Neural progenitor cell (in vitro differentiated cells): Measurements from ENCODE around the gene SLCO2B1. TPM values are rescaled to one million over a fixed set of nuclear protein-coding genes. Genes with fewer than 3 reads are reported as not detected.
A peak's percentile ranks its signal among the peaks of the same experiment; 100 is the strongest.

Experiments used
- DNase-seq: peaks from one replicate; pipeline ENCODE4 v3.0.0-alpha.2; 2016; ENCODE audit warnings: low spot score
- H2AFZ ChIP-seq: fragments of 200-600 bp; sonication (generic); replicated peaks from 2 replicates; pipeline ENCODE4 v1.6.1; 2016; ENCODE audit warnings: antibody characterized with exemption
- H3F3A ChIP-seq: fragments of 200-600 bp; sonication (generic); 2 replicates; pipeline ENCODE4 v1.6.1; 2016; ENCODE audit warnings: antibody characterized with exemption, low read depth
- H3K27ac ChIP-seq: fragments of 200-600 bp; sonication (generic); 2 replicates; pipeline ENCODE4 v1.5.1; 2016; ENCODE audit warnings: mild to moderate bottlenecking
- H3K27me3 ChIP-seq: fragments of 200-600 bp; sonication (generic); 2 replicates; pipeline ENCODE4 v1.6.1; 2016; ENCODE audit warnings: mild to moderate bottlenecking, moderate library complexity
- H3K36me3 ChIP-seq: fragments of 200-600 bp; sonication (generic); 2 replicates; pipeline ENCODE4 v1.5.1; 2016
- H3K4me1 ChIP-seq: fragments of 200-600 bp; sonication (generic); 2 replicates; pipeline ENCODE4 v1.6.1; 2016; ENCODE audit warnings: mixed run types
- H3K4me2 ChIP-seq: fragments of 200-600 bp; sonication (generic); 2 replicates; pipeline ENCODE4 v1.6.1; 2016
- H3K4me3 ChIP-seq: fragments of 200-600 bp; sonication (generic); 2 replicates; pipeline ENCODE4 v1.5.1; 2016
- H3K79me2 ChIP-seq: fragments of 200-600 bp; sonication (generic); 2 replicates; pipeline ENCODE4 v1.6.1; 2016; ENCODE audit warnings: low read depth
- H3K9ac ChIP-seq: fragments of 200-600 bp; sonication (generic); 2 replicates; pipeline ENCODE4 v1.6.1; 2016
- H3K9me3 ChIP-seq: fragments of 200-600 bp; sonication (generic); 2 replicates; pipeline ENCODE4 v1.5.1; 2016; ENCODE audit warnings: low read depth
- H4K20me1 ChIP-seq: fragments of 200-600 bp; sonication (generic); 2 replicates; pipeline ENCODE4 v1.6.1; 2016; ENCODE audit warnings: low read depth
- H3K27ac Mint-ChIP-seq: 3 replicates; pipeline ENCODE4 v1.8.0; 2021; ENCODE audit warnings: mixed read lengths
- H3K27me3 Mint-ChIP-seq: 2 replicates; pipeline ENCODE4 v1.8.0; 2022; ENCODE audit warnings: low read depth, mild to moderate bottlenecking, inconsistent platforms, moderate library complexity, mixed read lengths; ENCODE audit not compliant: insufficient read depth
- H3K36me3 Mint-ChIP-seq: 3 replicates; pipeline ENCODE4 v1.8.0; 2021; ENCODE audit warnings: mixed read lengths
- H3K4me1 Mint-ChIP-seq: 3 replicates; pipeline ENCODE4 v1.8.0; 2021; ENCODE audit warnings: mixed read lengths
- H3K4me3 Mint-ChIP-seq: 3 replicates; pipeline ENCODE4 v1.8.0; 2021; ENCODE audit warnings: mild to moderate bottlenecking, moderate library complexity, mixed read lengths
- H3K9me3 Mint-ChIP-seq: 3 replicates; pipeline ENCODE4 v1.8.0; 2020; ENCODE audit warnings: mixed read lengths
- CTCF ChIP-seq: fragments of 200-600 bp; sonication (generic); IDR thresholded peaks from 2 replicates; pipeline ENCODE4 v1.5.1; 2017; ENCODE audit warnings: antibody characterized with exemption, mild to moderate bottlenecking
- EZH2 ChIP-seq: fragments of 200-600 bp; sonication (generic); IDR thresholded peaks from 2 replicates; pipeline ENCODE4 v1.6.1; 2017; ENCODE audit warnings: antibody characterized with exemption, mild to moderate bottlenecking, moderate library complexity
- EZH2phosphoT487 ChIP-seq: fragments of 200-600 bp; sonication (generic); IDR thresholded peaks from 2 replicates; pipeline ENCODE4 v1.6.1; 2017; ENCODE audit warnings: antibody characterized with exemption
- total RNA-seq: library from RNA; depleted of rRNA; stranded (reverse); fragments of >200 nt; gene quantifications from 2 replicates; pipeline ENCODE4 v1.2.3, GENCODE V29; 2015; ENCODE audit warnings: low replicate concordance

Gene SLCO2B1
- total RNA-seq, 1 donor from 2014 or later: 0.07 TPM

- Histone ChIP-seq H3F3A (no peaks in the 10 kb centered on the region), H3K9ac (no peak overlapping the region), H3K36me3 (no peaks in the 10 kb centered on the region), H2AFZ (no peak overlapping the region), H3K79me2 (no peaks in the 10 kb centered on the region), H3K27me3 (no peaks in the 10 kb centered on the region), H4K20me1 (no peaks in the 10 kb centered on the region), H3K4me3 (no peak overlapping the region), H3K4me1 (peaks cover 12% of the 10 kb centered on the region), H3K9me3 (no peaks in the 10 kb centered on the region), H3K4me2 (no peak overlapping the region), H3K27ac (no peak overlapping the region)
- peaks cover 21% of the 10 kb centered on the region for H3K4me1 Mint-ChIP-seq
- H3K36me3 Mint-ChIP-seq: no peaks in the 10 kb centered on the region
- H3K27ac Mint-ChIP-seq: peak overlapping the region; percentile 76
- no peak for DNase-seq
- peaks cover 12% of the 10 kb centered on the region for H3K27me3 Mint-ChIP-seq
- TF ChIP-seq EZH2 (no peak), CTCF (no peak), EZH2phosphoT487 (no peak)
- H3K4me3 Mint-ChIP-seq: no peak overlapping the region
- H3K9me3 Mint-ChIP-seq: no peaks in the 10 kb centered on the region
Observed at GRCh38 chr11:75190652-75191329, 39.9 kb downstream of the SLCO2B1 start.

- Histone ChIP-seq H3K4me2 (no peak overlapping the region), H3K4me1 (peaks cover 12% of the 10 kb centered on the region), H2AFZ (no peak overlapping the region), H3F3A (no peaks in the 10 kb centered on the region), H3K27ac (no peak overlapping the region), H3K9me3 (no peaks in the 10 kb centered on the region), H3K4me3 (no peak overlapping the region), H3K27me3 (no peaks in the 10 kb centered on the region), H3K79me2 (no peaks in the 10 kb centered on the region), H3K9ac (no peak overlapping the region), H4K20me1 (no peaks in the 10 kb centered on the region), H3K36me3 (no peaks in the 10 kb centered on the region)
- Mint-ChIP-seq H3K36me3 (no peaks in the 10 kb centered on the region), H3K4me1 (peaks cover 21% of the 10 kb centered on the region), H3K9me3 (no peaks in the 10 kb centered on the region), H3K27me3 (peaks cover 16% of the 10 kb centered on the region), H3K4me3 (no peak overlapping the region), H3K27ac (peak overlapping the region; percentile 33)
- no peak for TF ChIP-seq EZH2
- TF ChIP-seq CTCF: no peak
- no peak for TF ChIP-seq EZH2phosphoT487
- DNase-seq: peak; percentile 51
Observed at GRCh38 chr11:75191330-75191717, 40.4 kb downstream of the SLCO2B1 start.

GRCh38 chr11:75193271-75193670, 42.4 kb downstream of the SLCO2B1 start:
- no peaks in the 10 kb centered on the region for H3K9me3 ChIP-seq
- no peaks in the 10 kb centered on the region for H3K9me3 Mint-ChIP-seq

More at GRCh38 chr11:75193271-75193670, 42.4 kb downstream of the SLCO2B1 start:
- Histone ChIP-seq H3K27me3 (no peaks in the 10 kb centered on the region), H3K27ac (no peak overlapping the region), H3K9ac (no peak overlapping the region), H3F3A (no peaks in the 10 kb centered on the region), H3K4me1 (peaks cover 12% of the 10 kb centered on the region), H3K4me3 (no peak overlapping the region), H3K36me3 (no peaks in the 10 kb centered on the region), H4K20me1 (no peaks in the 10 kb centered on the region), H2AFZ (no peak overlapping the region), H3K4me2 (no peak overlapping the region), H3K79me2 (no peaks in the 10 kb centered on the region)
- H3K4me1 Mint-ChIP-seq: peaks cover 25% of the 10 kb centered on the region
- H3K27ac Mint-ChIP-seq: no peak overlapping the region
- H3K4me3 Mint-ChIP-seq: no peak overlapping the region
- no peak for DNase-seq
- H3K36me3 Mint-ChIP-seq: no peaks in the 10 kb centered on the region
- TF ChIP-seq CTCF (no peak), EZH2 (no peak), EZH2phosphoT487 (no peak)
- peaks cover 16% of the 10 kb centered on the region for H3K27me3 Mint-ChIP-seq
